ENCODE results near the gene ZBTB5. TPM values are rescaled to one million over a fixed set of nuclear protein-coding genes. Genes with fewer than 3 reads are reported as not detected.
"Not testable (repeated sequence)": the region's sequence is repeated elsewhere in the genome, so short reads cannot be mapped to it uniquely, and the experiment has no call there.

Gene ZBTB5
- polyA plus RNA-seq, 3 donors from 2014 or later, result 0.72 to 1.2 TPM; not detected in 1

DNA sequence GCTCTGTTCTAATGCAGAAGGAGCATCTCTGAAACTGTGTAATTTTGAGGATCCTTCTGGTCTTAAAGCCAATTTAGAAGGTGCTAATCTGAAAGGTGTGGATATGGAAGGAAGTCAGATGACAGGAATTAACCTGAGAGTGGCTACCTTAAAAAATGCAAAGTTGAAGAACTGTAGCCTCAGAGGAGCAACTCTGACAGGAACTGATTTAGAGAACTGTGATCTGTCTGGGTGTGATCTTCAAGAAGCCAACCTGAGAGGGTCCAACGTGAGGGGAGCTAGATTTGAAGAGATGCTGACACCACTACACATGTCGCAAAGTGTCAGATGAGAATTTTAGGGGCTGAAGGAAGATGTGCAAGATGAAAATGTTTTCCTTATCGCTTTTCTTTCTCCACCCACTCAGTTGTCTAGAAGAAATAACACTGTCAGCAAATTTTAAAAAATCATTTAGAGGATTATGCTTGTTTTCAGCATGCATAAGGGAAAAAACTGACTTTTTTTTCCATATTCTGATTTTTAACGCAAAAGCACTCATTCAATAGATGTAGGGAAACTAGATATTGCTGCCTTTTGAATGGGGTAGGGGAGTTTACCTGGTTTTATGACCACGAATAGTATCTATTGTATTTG lies 12.9 kb upstream of the ZBTB5 start:
- H3K27me3 Mint-ChIP-seq (ENCODE audit: low read depth in 3 of 3); DNase-seq; H3K36me3 Mint-ChIP-seq; H3K4me1 Mint-ChIP-seq; H3K27ac Mint-ChIP-seq; H3K4me3 Mint-ChIP-seq: not testable (repeated sequence)
- H3K9me3 Mint-ChIP-seq, result peaks cover 0 to 16% (median 0%) of the 10 kb centered on the region in 6 donors

DNA sequence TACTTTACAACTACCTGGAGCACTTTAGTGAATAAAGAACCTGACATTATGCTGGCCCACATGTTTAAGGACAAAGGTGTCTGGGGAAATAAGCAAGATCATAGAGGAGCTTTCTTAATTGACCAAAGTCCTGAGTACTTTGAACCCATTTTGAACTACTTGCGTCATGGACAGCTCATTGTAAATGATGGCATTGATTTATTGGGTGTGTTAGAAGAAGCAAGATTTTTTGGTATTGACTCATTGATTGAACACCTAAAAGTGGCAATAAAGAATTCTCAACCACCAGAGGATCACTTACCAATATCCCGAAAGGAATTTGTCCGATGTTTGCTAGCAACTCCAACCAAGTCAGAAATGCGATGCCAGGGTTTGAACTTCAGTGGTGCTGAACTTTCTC lies 12.2 kb upstream of the ZBTB5 start:
- not testable (repeated sequence) for H3K27me3 Mint-ChIP-seq (ENCODE audit: low read depth in 3 of 3); H3K27ac Mint-ChIP-seq; H3K4me1 Mint-ChIP-seq; DNase-seq; H3K4me3 Mint-ChIP-seq; H3K36me3 Mint-ChIP-seq
- peaks cover 0 to 16% (median 0%) of the 10 kb centered on the region in 6 donors for H3K9me3 Mint-ChIP-seq

DNA sequence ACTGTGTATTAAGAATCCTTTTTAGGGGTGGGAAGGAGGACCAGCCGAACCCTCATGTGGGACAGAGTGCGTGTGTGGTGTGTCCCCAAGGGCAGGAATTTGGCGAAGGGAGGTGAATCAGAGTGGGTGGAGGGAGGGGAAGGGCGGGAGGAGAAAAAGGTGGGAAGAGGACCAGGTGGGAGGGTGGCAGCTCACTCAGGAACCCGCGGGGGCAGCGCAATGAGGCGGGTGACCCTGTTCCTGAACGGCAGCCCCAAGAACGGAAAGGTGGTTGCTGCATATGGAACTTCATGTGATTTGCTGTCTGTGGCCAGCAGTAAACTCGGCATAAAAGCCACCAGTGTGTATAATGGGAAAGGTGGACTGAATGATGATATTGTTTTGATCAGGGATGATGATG lies 11.7 kb upstream of the ZBTB5 start:
- no peak for DNase-seq
- Mint-ChIP-seq H3K4me1 (peaks cover 4 to 5% of the 10 kb centered on the region in 2 donors), H3K4me3 (no peak overlapping the region), H3K27ac (no peak overlapping the region), H3K27me3 (ENCODE audit: low read depth in 3 of 3) (peaks cover 2 to 6% (median 4%) of the 10 kb centered on the region in 3 donors), H3K36me3 (peaks cover 0 to 6% (median 0%) of the 10 kb centered on the region in 3 donors), H3K9me3 (peaks cover 0 to 16% (median 0%) of the 10 kb centered on the region in 6 donors)

DNA sequence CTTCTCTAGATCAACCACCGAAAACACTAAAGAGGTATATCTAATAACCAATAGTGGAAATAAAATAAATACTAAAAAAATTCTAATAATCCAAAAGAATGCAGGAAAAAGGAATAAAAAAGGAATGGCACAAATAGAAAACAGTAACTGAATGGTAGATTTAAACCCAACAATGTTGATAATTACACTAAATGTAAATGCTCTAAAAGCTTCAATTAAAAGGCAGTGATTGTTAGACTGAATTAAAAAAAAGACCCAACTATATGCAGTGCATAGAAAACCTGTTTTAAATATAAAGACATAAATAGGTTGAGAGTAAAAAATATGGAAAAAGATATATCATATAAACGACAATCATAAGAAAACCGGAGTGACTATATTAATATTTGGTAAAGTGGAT lies 9.2 kb upstream of the ZBTB5 start:
- peaks cover 0 to 16% (median 0%) of the 10 kb centered on the region in 6 donors for H3K9me3 Mint-ChIP-seq
- peaks cover 0 to 6% (median 0%) of the 10 kb centered on the region in 3 donors for H3K36me3 Mint-ChIP-seq
- no peak for DNase-seq
- peaks cover 2% of the 10 kb centered on the region in 3 donors for H3K27me3 Mint-ChIP-seq (ENCODE audit: low read depth in 3 of 3)
- peaks cover 4 to 5% of the 10 kb centered on the region in 2 donors for H3K4me1 Mint-ChIP-seq
- no peak overlapping the region for H3K27ac Mint-ChIP-seq
- H3K4me3 Mint-ChIP-seq, result no peak overlapping the region

DNA sequence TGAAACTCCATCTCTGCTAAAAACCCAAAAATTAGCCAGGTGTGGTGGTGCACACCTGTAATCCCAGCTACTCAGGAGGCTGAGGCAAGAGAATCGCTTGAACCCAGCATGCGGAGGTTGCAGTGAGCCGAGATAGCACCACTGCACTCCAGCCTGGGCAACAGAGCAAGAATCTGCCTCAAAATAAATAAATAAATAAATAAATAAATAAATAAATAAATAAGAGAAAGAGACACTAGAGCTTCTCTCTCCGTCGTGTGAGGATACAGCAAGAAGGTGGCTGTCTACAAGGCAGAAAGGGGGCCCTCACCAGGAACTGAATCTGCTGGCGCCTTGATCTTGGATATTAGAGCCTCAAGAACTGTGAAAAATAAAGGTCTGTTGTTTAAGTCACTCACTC lies 8.7 kb upstream of the ZBTB5 start:
- H3K9me3 Mint-ChIP-seq, result peaks cover 0 to 16% (median 0%) of the 10 kb centered on the region in 6 donors
- not testable (repeated sequence) for H3K4me3 Mint-ChIP-seq; H3K4me1 Mint-ChIP-seq; DNase-seq; H3K27ac Mint-ChIP-seq; H3K36me3 Mint-ChIP-seq; H3K27me3 Mint-ChIP-seq (ENCODE audit: low read depth in 3 of 3)

DNA sequence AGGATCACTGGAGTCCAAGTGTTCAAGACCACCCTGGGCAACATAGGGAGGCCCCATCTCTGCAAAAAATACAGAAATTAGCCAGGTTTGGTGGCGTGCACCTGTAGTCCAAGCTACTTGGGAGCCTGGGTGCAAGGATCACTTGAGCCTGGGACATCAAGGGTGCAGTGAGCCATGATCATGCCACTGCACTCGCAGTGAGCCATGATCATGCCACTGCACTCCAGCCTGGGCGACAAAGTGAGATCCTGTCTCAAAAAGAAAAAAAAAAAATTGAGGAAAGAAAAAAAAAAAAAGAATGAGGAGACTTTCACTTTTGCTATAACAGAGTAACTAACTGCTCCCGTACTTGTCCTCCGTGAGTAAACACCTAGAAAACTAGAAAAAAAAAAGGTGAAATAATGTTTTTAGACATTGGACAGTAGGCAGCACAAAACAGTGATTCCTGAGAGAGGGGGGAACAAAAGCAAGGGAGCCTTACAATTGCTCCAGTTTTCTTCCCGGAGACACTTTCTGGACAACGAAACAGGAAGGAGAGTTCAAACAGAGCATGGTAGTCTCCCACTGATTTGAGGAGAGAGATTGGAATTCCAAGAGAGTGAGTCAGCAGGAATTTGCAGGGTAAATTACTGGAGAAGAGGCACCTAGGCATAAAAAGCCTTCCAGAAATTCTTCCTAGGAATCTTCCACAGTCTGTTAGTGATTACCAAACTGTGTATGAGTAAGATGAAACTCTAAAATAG lies 6.9 kb upstream of the ZBTB5 start:
- Mint-ChIP-seq H3K4me3 (peak overlapping the region; percentile 20 to 69 (median 56)), H3K27ac (peak overlapping the region in 2 of 6 donors; percentile 29 to 67), H3K36me3 (peaks cover 0 to 6% (median 0%) of the 10 kb centered on the region in 3 donors), H3K27me3 (ENCODE audit: low read depth in 3 of 3) (peaks cover 0 to 2% (median 2%) of the 10 kb centered on the region in 3 donors), H3K9me3 (peaks cover 0 to 16% (median 0%) of the 10 kb centered on the region in 6 donors), H3K4me1 (peaks cover 4 to 5% of the 10 kb centered on the region in 2 donors)
- no peak for DNase-seq

DNA sequence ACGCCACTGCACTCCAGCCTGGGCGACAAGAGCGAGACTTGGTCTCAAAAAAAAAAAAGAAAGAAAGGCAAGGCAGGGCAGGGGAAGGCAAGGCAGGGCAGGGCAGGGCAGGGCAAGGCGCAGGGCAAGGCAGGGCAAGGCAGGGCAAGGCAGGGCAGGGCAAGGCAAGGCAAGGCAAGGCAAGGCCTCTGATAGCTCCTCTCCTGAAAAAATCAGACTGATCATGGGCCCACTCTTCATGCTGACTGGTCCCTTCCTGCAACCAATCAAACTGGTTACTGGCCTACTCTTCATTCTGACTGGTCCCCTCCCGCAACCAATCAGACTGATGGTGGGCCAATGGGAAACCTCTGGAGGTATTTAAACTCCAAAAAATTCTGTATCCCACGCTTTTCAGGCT lies 3.4 kb upstream of the ZBTB5 start:
- Mint-ChIP-seq H3K9me3 (peaks cover 0 to 2% (median 0%) of the 10 kb centered on the region in 6 donors), H3K4me3 (peak overlapping the region in 1 of 5 donors; percentile 36), H3K36me3 (no peaks in the 10 kb centered on the region), H3K4me1 (peaks cover 30 to 31% of the 10 kb centered on the region in 2 donors), H3K27ac (no peak overlapping the region), H3K27me3 (ENCODE audit: low read depth in 3 of 3) (peaks cover 13 to 19% (median 15%) of the 10 kb centered on the region in 3 donors)
- DNase-seq, result no peak

DNA sequence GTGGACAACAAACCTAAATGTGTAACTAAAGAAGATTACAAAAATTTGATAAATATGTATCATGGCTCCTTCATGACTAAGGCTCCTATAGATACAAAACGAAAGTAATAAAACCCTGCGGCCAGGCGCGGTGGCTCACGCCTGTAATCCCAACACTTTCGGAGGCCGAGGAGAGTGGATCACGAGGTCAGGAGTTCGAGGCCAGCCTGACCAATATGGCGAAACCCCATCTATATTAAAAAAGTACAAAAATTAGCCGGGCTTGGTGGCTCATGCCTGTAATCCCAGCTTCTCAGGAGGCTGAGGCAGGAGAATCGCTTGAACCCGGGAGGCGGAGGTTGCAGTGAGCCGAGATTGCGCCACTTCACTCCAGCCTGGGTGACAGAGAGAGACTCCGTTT lies 2.3 kb upstream of the ZBTB5 start:
- H3K27me3 Mint-ChIP-seq (ENCODE audit: low read depth in 3 of 3), result peaks cover 13 to 19% (median 15%) of the 10 kb centered on the region in 3 donors
- not testable (repeated sequence) for H3K36me3 Mint-ChIP-seq, H3K9me3 Mint-ChIP-seq, H3K27ac Mint-ChIP-seq, H3K4me3 Mint-ChIP-seq, DNase-seq
- H3K4me1 Mint-ChIP-seq, result peaks cover 37 to 42% of the 10 kb centered on the region in 2 donors

DNA sequence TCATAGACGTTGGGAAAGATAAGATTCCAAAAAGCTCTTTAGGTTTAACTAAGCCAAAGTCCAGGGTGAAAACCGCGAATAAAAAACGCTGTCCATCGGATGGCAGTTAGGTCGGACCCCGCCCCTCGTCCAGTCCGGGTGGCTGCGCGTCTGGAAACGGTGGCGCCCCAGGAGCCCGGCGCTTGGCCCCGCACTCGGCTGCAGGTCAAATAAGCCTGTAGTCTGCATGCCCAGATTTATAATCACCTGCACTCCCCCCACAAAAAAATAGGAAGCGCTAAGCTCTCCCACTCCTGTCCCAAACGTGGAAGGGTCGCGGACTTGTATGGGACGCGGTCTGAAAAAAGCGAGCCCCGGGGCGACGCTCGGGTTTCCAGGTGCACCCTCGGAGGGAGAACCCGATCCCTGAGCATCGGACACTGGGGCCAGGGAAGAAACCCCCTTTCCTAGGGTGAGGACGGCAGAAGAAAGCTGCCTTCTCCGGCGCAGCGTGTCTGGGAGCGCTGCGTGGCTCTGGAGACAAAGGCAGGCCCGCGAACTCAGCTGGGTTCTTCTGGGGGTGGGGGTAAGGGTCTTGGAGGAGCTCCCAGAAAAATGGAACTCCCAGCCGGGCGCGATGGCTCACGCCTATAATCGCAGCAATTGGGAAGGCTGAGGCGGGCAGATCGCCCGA lies 923 bp upstream of the ZBTB5 start:
- no peaks in the 10 kb centered on the region for H3K36me3 Mint-ChIP-seq
- H3K4me3 Mint-ChIP-seq, result peak overlapping the region; percentile 94 to 99 (median 96)
- peaks cover 13 to 17% (median 15%) of the 10 kb centered on the region in 3 donors for H3K27me3 Mint-ChIP-seq (ENCODE audit: low read depth in 3 of 3)
- DNase-seq, result no peak
- H3K9me3 Mint-ChIP-seq, result no peaks in the 10 kb centered on the region
- H3K27ac Mint-ChIP-seq, result peak overlapping the region; percentile 91 to 98 (median 96)
- peaks cover 36 to 37% of the 10 kb centered on the region in 2 donors for H3K4me1 Mint-ChIP-seq

DNA sequence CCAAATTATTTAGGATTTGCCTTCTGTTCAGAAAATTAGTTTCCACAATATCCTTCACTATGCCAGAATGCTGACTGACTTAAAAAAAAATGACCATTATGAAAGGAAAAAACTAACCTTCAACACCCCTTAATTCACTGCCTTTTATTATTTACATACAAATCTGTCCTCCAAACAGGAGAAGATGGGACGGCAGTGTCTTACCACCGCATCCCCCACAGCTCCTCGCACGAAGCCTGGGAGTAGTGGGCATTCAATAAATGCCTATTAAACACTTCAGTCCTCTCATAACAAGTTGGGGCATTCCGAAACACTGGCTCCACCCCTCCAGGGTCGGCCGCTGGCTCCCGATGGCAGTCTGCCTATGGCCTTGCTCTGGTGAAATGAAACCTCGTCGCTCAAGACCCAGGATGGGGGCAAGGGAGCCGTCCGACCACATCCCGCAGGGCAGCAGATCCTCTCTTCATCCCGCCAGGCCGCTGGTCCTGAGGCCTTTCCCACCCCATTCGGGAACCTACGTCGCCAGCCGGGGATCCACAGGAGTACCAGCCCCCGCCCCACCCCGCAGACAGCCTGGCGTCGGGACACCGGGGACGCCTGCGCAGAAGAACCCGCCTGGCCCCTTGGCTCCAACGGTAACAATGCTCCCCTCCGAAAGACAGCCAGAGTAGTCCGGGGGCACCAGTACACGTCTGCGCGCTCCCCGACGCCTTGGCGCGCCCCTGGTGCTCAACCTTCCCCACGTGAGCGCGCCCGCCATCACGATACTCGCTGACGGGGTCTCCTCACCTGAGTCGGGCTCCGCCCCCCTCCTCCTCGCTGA lies 613 bp downstream of the ZBTB5 start:
- peak overlapping the region; percentile 91 to 98 (median 96) for H3K27ac Mint-ChIP-seq
- H3K9me3 Mint-ChIP-seq, result no peaks in the 10 kb centered on the region
- H3K4me1 Mint-ChIP-seq, result peaks cover 36 to 37% of the 10 kb centered on the region in 2 donors
- no peaks in the 10 kb centered on the region for H3K36me3 Mint-ChIP-seq
- H3K27me3 Mint-ChIP-seq (ENCODE audit: low read depth in 3 of 3), result peaks cover 13 to 17% (median 15%) of the 10 kb centered on the region in 3 donors
- DNase-seq, result peak; percentile 63 to 69 (median 63)
- peak overlapping the region; percentile 94 to 99 (median 96) for H3K4me3 Mint-ChIP-seq

DNA sequence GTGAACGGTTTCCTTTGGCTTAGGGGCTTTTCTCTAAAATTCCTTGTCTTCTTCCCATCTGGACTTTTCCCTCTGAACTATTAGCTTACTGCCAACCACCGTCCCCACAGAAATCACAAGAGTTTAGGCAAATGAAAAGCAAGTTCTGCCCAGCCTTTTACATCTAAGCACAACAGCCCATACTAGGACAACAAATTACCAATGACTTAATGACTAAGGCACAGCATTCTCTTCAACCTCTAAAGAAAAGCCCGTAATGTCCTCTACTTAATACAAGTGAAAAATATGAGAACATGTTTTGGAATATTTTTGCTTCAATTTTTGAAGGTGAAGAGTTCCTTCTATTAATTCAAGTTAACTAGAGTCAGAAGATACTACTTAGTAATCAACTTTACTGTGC lies 1.2 kb downstream of the ZBTB5 start:
- Mint-ChIP-seq H3K36me3 (no peaks in the 10 kb centered on the region), H3K27ac (peak overlapping the region; percentile 91 to 98 (median 96)), H3K4me1 (peaks cover 36 to 37% of the 10 kb centered on the region in 2 donors), H3K27me3 (ENCODE audit: low read depth in 3 of 3) (peaks cover 13 to 17% (median 15%) of the 10 kb centered on the region in 3 donors), H3K9me3 (no peaks in the 10 kb centered on the region), H3K4me3 (peak overlapping the region; percentile 94 to 99 (median 96))
- no peak for DNase-seq

DNA sequence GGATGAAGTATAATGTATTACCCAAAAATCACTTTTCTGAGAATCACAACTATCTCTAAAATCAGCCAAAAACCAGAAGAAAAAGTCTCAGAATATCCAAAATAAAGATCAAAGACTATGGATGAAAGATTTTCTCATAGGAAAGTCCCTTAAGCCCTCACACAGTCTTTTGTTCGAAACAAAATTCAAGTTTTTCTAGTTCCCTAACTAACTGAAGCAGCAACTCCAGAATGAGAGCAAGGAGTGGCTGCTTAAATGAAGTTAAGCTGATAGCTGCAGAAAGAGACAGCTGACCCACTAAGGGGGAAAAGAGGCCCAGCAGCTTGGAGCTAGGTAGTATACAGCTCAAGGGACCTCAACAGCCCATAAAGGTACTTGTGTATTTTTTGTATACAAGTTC lies 8.4 kb downstream of the ZBTB5 start:
- Mint-ChIP-seq H3K36me3 (no peaks in the 10 kb centered on the region), H3K9me3 (no peaks in the 10 kb centered on the region), H3K4me1 (peaks cover 8 to 18% of the 10 kb centered on the region in 2 donors), H3K27me3 (ENCODE audit: low read depth in 3 of 3) (no peaks in the 10 kb centered on the region), H3K27ac (no peak overlapping the region), H3K4me3 (no peak overlapping the region)
- no peak for DNase-seq

DNA sequence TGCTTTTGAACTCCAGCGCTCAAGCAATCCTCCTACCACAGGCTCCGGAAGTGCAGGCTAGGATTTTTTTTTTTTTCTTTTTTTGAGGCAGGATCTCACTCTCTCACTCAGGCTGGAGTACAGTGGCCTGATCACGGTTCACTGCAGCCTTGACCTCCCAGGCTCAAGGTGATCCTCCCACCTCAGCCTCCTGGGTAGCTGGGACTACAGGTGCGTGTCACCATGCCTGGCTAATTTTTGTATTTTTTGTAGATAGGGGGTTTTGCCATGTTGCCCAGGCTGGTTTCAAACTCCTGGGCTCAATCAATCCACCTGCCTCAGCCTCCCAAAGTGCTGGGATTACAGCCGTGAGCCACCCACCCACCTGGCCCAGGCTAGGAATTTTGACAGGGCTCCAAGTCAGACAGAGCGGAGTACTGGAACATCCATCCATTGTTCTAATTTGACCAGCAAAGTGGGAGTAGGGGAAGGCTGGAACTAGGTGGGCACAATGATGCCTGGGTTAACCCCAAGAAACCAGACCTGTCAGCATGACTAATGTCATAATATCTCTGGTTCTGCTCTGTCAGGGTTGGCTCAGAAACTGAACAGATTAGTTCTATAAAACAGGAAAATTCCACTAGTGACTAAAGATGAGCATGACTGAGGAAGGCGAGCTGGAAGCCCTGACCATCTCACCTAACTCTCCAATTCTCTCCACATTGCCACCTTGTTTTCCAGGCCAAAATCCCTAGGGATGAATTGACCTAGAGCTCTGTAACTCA lies 9.2 kb downstream of the ZBTB5 start:
- Mint-ChIP-seq H3K27ac (no peak overlapping the region), H3K36me3 (no peaks in the 10 kb centered on the region), H3K4me3 (no peak overlapping the region), H3K9me3 (no peaks in the 10 kb centered on the region), H3K27me3 (ENCODE audit: low read depth in 3 of 3) (no peaks in the 10 kb centered on the region), H3K4me1 (peaks cover 8 to 18% of the 10 kb centered on the region in 2 donors)
- DNase-seq, result no peak

All from immature natural killer cell (primary cell).